ENCODE data around the gene KYNU. TPM values are rescaled to one million over a fixed set of nuclear protein-coding genes. Genes with fewer than 3 reads are reported as not detected.
A peak's percentile ranks its signal among the peaks of the same experiment; 100 is the strongest.

The KYNU gene
- polyA plus RNA-seq, 1 experiment = 4.5 TPM

GRCh38 chr2:142869461-142870106, 7.9 kb upstream of the KYNU start:
- ChIA-PET CTCF (no interaction called here), POLR2A (no interaction called here)
- Histone ChIP-seq H3K4me3 (ENCODE audit: low read depth, low read length) (no peak overlapping the region), H3K9me3 (ENCODE audit: control insufficient read depth, insufficient read depth, low read length) (no peaks in the 10 kb centered on the region; the same call in 1 of the 2 replicates), H3K27ac (ENCODE audit: low read depth, low read length) (no peak overlapping the region), H3K27me3 (ENCODE audit: control insufficient read depth, insufficient read depth, low read length) (no peaks in the 10 kb centered on the region)
- no peak for TF ChIP-seq CTCF (IDR thresholded peaks at IDR 0.05; ENCODE audit: low read depth, low read length)
- no peak for DNase-seq (ENCODE audit: low read depth, low spot score)

- ChIA-PET POLR2A (no interaction called here), CTCF (no interaction called here)
- Histone ChIP-seq H3K9me3 (ENCODE audit: control insufficient read depth, insufficient read depth, low read length) (no peaks in the 10 kb centered on the region; the same call in 1 of the 2 replicates), H3K27ac (ENCODE audit: low read depth, low read length) (no peak overlapping the region), H3K4me3 (ENCODE audit: low read depth, low read length) (no peak overlapping the region), H3K27me3 (ENCODE audit: control insufficient read depth, insufficient read depth, low read length) (no peaks in the 10 kb centered on the region)
- DNase-seq (ENCODE audit: low read depth, low spot score) = no peak
- TF ChIP-seq CTCF (IDR thresholded peaks at IDR 0.05; ENCODE audit: low read depth, low read length) = no peak
These were observed 6.9 kb upstream of the KYNU start for GRCh38 chr2:142870526-142870925.

- Histone ChIP-seq H3K27ac (ENCODE audit: low read depth, low read length) (no peak overlapping the region), H3K27me3 (ENCODE audit: control insufficient read depth, insufficient read depth, low read length) (no peaks in the 10 kb centered on the region), H3K4me3 (ENCODE audit: low read depth, low read length) (no peak overlapping the region), H3K9me3 (ENCODE audit: control insufficient read depth, insufficient read depth, low read length) (no peaks in the 10 kb centered on the region; the same call in 1 of the 2 replicates)
- ChIA-PET POLR2A (no interaction called here), CTCF (interaction anchor here (1.4 kb wide), 1 partner anchor 109 kb away, joined by 8 read pairs; no protein-coding TSS in a partner anchor)
- TF ChIP-seq CTCF (IDR thresholded peaks at IDR 0.05; ENCODE audit: low read depth, low read length) = no peak
- no peak for DNase-seq (ENCODE audit: low read depth, low spot score)
These were observed 6.1 kb upstream of the KYNU start for GRCh38 chr2:142871396-142871795.

GRCh38 chr2:142872882-142873724, 4.4 kb upstream of the KYNU start:
- Histone ChIP-seq H3K27ac (ENCODE audit: low read depth, low read length) (peak overlapping the region; percentile 62), H3K9me3 (ENCODE audit: control insufficient read depth, insufficient read depth, low read length) (no peaks in the 10 kb centered on the region; the same call in 1 of the 2 replicates), H3K4me3 (ENCODE audit: low read depth, low read length) (no peak overlapping the region), H3K27me3 (ENCODE audit: control insufficient read depth, insufficient read depth, low read length) (no peaks in the 10 kb centered on the region)
- peak; percentile 79 for DNase-seq (ENCODE audit: low read depth, low spot score)
- no peak for TF ChIP-seq CTCF (IDR thresholded peaks at IDR 0.05; ENCODE audit: low read depth, low read length)
- POLR2A ChIA-PET = interaction anchor here (0.6 kb wide), 1 partner anchor 71 kb away, joined by 3 read pairs; no protein-coding TSS in a partner anchor
- CTCF ChIA-PET = interaction anchor here (0.9 to 1.4 kb wide), 3 partner anchors 107 to 232 kb away, joined by 3 to 8 read pairs (median 4); no protein-coding TSS in a partner anchor
